ENCODE measurements around the gene ZNF445.

DNA sequence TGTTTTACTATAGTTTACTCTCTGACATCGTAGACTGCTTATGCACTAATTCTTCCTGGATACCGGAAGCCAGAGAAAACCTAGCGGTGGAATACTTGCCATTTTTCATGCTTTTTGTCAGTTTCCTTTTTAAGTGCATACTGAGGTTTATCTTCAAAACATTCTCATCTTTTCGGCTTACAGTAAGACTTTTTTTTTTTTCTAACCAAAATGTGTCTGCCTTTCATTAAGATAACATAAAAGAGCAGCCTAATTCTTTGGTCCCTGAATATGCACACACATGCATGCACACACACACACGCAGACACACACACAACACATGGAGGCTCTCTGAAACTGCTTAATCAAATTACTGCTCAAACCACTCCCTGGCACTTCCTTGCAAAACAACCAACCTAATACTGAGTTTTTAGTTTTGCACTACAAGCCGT lies 1.3 kb downstream of the ZNF445 start:
- TF ChIP-seq, protein P1, sequence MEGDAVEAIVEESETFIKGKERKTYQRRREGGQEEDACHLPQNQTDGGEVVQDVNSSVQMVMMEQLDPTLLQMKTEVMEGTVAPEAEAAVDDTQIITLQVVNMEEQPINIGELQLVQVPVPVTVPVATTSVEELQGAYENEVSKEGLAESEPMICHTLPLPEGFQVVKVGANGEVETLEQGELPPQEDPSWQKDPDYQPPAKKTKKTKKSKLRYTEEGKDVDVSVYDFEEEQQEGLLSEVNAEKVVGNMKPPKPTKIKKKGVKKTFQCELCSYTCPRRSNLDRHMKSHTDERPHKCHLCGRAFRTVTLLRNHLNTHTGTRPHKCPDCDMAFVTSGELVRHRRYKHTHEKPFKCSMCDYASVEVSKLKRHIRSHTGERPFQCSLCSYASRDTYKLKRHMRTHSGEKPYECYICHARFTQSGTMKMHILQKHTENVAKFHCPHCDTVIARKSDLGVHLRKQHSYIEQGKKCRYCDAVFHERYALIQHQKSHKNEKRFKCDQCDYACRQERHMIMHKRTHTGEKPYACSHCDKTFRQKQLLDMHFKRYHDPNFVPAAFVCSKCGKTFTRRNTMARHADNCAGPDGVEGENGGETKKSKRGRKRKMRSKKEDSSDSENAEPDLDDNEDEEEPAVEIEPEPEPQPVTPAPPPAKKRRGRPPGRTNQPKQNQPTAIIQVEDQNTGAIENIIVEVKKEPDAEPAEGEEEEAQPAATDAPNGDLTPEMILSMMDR (IDR thresholded peaks at IDR 0.05): no peak
- TF ChIP-seq POLR2A (IDR thresholded peaks at IDR 0.05) (no peak), EP300 (IDR thresholded peaks at IDR 0.05) (no peak)
